Neural progenitor cell (in vitro differentiated cells): Measurements from ENCODE around the gene CRACDL. TPM values are rescaled to one million over a fixed set of nuclear protein-coding genes. Genes with fewer than 3 reads are reported as not detected.
"Not testable (repeated sequence)": the region's sequence is repeated elsewhere in the genome, so short reads cannot be mapped to it uniquely, and the experiment has no call there.

Experiments
- DNase-seq: peaks from one replicate; pipeline ENCODE4 v3.0.0-alpha.2; 2016; ENCODE audit warnings: low spot score
- H2AFZ ChIP-seq: fragments of 200-600 bp; sonication (generic); replicated peaks from 2 replicates; pipeline ENCODE4 v1.6.1; 2016; ENCODE audit warnings: antibody characterized with exemption
- H3F3A ChIP-seq: fragments of 200-600 bp; sonication (generic); 2 replicates; pipeline ENCODE4 v1.6.1; 2016; ENCODE audit warnings: antibody characterized with exemption, low read depth
- H3K27ac ChIP-seq: fragments of 200-600 bp; sonication (generic); 2 replicates; pipeline ENCODE4 v1.5.1; 2016; ENCODE audit warnings: mild to moderate bottlenecking
- H3K27me3 ChIP-seq: fragments of 200-600 bp; sonication (generic); 2 replicates; pipeline ENCODE4 v1.6.1; 2016; ENCODE audit warnings: mild to moderate bottlenecking, moderate library complexity
- H3K36me3 ChIP-seq: fragments of 200-600 bp; sonication (generic); 2 replicates; pipeline ENCODE4 v1.5.1; 2016
- H3K4me1 ChIP-seq: fragments of 200-600 bp; sonication (generic); 2 replicates; pipeline ENCODE4 v1.6.1; 2016; ENCODE audit warnings: mixed run types
- H3K4me2 ChIP-seq: fragments of 200-600 bp; sonication (generic); 2 replicates; pipeline ENCODE4 v1.6.1; 2016
- H3K4me3 ChIP-seq: fragments of 200-600 bp; sonication (generic); 2 replicates; pipeline ENCODE4 v1.5.1; 2016
- H3K79me2 ChIP-seq: fragments of 200-600 bp; sonication (generic); 2 replicates; pipeline ENCODE4 v1.6.1; 2016; ENCODE audit warnings: low read depth
- H3K9ac ChIP-seq: fragments of 200-600 bp; sonication (generic); 2 replicates; pipeline ENCODE4 v1.6.1; 2016
- H3K9me3 ChIP-seq: fragments of 200-600 bp; sonication (generic); 2 replicates; pipeline ENCODE4 v1.5.1; 2016; ENCODE audit warnings: low read depth
- H4K20me1 ChIP-seq: fragments of 200-600 bp; sonication (generic); 2 replicates; pipeline ENCODE4 v1.6.1; 2016; ENCODE audit warnings: low read depth
- H3K27ac Mint-ChIP-seq: 3 replicates; pipeline ENCODE4 v1.8.0; 2021; ENCODE audit warnings: mixed read lengths
- H3K27me3 Mint-ChIP-seq: 2 replicates; pipeline ENCODE4 v1.8.0; 2022; ENCODE audit warnings: low read depth, mild to moderate bottlenecking, inconsistent platforms, moderate library complexity, mixed read lengths; ENCODE audit not compliant: insufficient read depth
- H3K36me3 Mint-ChIP-seq: 3 replicates; pipeline ENCODE4 v1.8.0; 2021; ENCODE audit warnings: mixed read lengths
- H3K4me1 Mint-ChIP-seq: 3 replicates; pipeline ENCODE4 v1.8.0; 2021; ENCODE audit warnings: mixed read lengths
- H3K4me3 Mint-ChIP-seq: 3 replicates; pipeline ENCODE4 v1.8.0; 2021; ENCODE audit warnings: mild to moderate bottlenecking, moderate library complexity, mixed read lengths
- H3K9me3 Mint-ChIP-seq: 3 replicates; pipeline ENCODE4 v1.8.0; 2020; ENCODE audit warnings: mixed read lengths
- CTCF ChIP-seq: fragments of 200-600 bp; sonication (generic); IDR thresholded peaks from 2 replicates; pipeline ENCODE4 v1.5.1; 2017; ENCODE audit warnings: antibody characterized with exemption, mild to moderate bottlenecking
- EZH2 ChIP-seq: fragments of 200-600 bp; sonication (generic); IDR thresholded peaks from 2 replicates; pipeline ENCODE4 v1.6.1; 2017; ENCODE audit warnings: antibody characterized with exemption, mild to moderate bottlenecking, moderate library complexity
- EZH2phosphoT487 ChIP-seq: fragments of 200-600 bp; sonication (generic); IDR thresholded peaks from 2 replicates; pipeline ENCODE4 v1.6.1; 2017; ENCODE audit warnings: antibody characterized with exemption
- total RNA-seq: library from RNA; depleted of rRNA; stranded (reverse); fragments of >200 nt; gene quantifications from 2 replicates; pipeline ENCODE4 v1.2.3, GENCODE V29; 2015; ENCODE audit warnings: low replicate concordance

Gene CRACDL
- total RNA-seq, 1 donor from 2014 or later, result 0.07 TPM

- H3K4me1 ChIP-seq, result no peaks in the 10 kb centered on the region
- H3K4me2 ChIP-seq, result no peak overlapping the region
- H4K20me1 ChIP-seq, result no peaks in the 10 kb centered on the region
- no peak overlapping the region for H3K9ac ChIP-seq
- no peaks in the 10 kb centered on the region for H3F3A ChIP-seq
- H3K9me3 ChIP-seq, result no peaks in the 10 kb centered on the region
- DNase-seq, result no peak
- Mint-ChIP-seq H3K36me3 (no peaks in the 10 kb centered on the region), H3K4me1 (peaks cover 7% of the 10 kb centered on the region), H3K4me3 (no peak overlapping the region), H3K27ac (no peak overlapping the region), H3K27me3 (peaks cover 6% of the 10 kb centered on the region), H3K9me3 (peaks cover 4% of the 10 kb centered on the region)
- no peak overlapping the region for H2AFZ ChIP-seq
- H3K36me3 ChIP-seq, result no peaks in the 10 kb centered on the region
- H3K4me3 ChIP-seq, result no peak overlapping the region
- TF ChIP-seq EZH2phosphoT487 (no peak), EZH2 (no peak), CTCF (no peak)
- no peak overlapping the region for H3K27ac ChIP-seq
- no peaks in the 10 kb centered on the region for H3K79me2 ChIP-seq
- H3K27me3 ChIP-seq, result no peaks in the 10 kb centered on the region
Observed at GRCh38 chr2:98880266-98881152, 55.5 kb downstream of the CRACDL start.

GRCh38 chr2:98877658-98878057, 58.4 kb downstream of the CRACDL start:
- not testable (repeated sequence) for H3K79me2 ChIP-seq, H3K4me1 ChIP-seq, H3K36me3 ChIP-seq, H3K27me3 Mint-ChIP-seq, H3K4me3 Mint-ChIP-seq, H3K27me3 ChIP-seq, H4K20me1 ChIP-seq, H3K4me1 Mint-ChIP-seq, H3K4me2 ChIP-seq, H3K36me3 Mint-ChIP-seq, DNase-seq, H3K27ac Mint-ChIP-seq, H3K4me3 ChIP-seq, H2AFZ ChIP-seq, H3K9me3 ChIP-seq, H3F3A ChIP-seq, H3K27ac ChIP-seq, H3K9me3 Mint-ChIP-seq, H3K9ac ChIP-seq

- H4K20me1 ChIP-seq, result no peaks in the 10 kb centered on the region
- H3K4me1 Mint-ChIP-seq, result peaks cover 7% of the 10 kb centered on the region
- no peak overlapping the region for H2AFZ ChIP-seq
- H3F3A ChIP-seq, result no peaks in the 10 kb centered on the region
- H3K79me2 ChIP-seq, result no peaks in the 10 kb centered on the region
- H3K4me1 ChIP-seq, result no peaks in the 10 kb centered on the region
- no peak for DNase-seq
- TF ChIP-seq CTCF, result no peak
- no peak for TF ChIP-seq EZH2phosphoT487
- TF ChIP-seq EZH2, result no peak
- no peak overlapping the region for H3K27ac ChIP-seq
- H3K9ac ChIP-seq, result no peak overlapping the region
- H3K27me3 ChIP-seq, result no peaks in the 10 kb centered on the region
- H3K9me3 ChIP-seq, result no peaks in the 10 kb centered on the region
- H3K4me2 ChIP-seq, result no peak overlapping the region
- H3K9me3 Mint-ChIP-seq, result no peaks in the 10 kb centered on the region
- no peak overlapping the region for H3K4me3 Mint-ChIP-seq
- H3K4me3 ChIP-seq, result no peak overlapping the region
- no peak overlapping the region for H3K27ac Mint-ChIP-seq
- H3K36me3 ChIP-seq, result no peaks in the 10 kb centered on the region
- H3K36me3 Mint-ChIP-seq, result no peaks in the 10 kb centered on the region
- H3K27me3 Mint-ChIP-seq, result peaks cover 10% of the 10 kb centered on the region
Observed at GRCh38 chr2:98876741-98877140, 59.3 kb downstream of the CRACDL start.

GRCh38 chr2:98875746-98876145, 60.3 kb downstream of the CRACDL start:
- peaks cover 10% of the 10 kb centered on the region for H3K4me1 Mint-ChIP-seq
- H3K9ac ChIP-seq, result no peak overlapping the region
- TF ChIP-seq CTCF (no peak), EZH2phosphoT487 (no peak), EZH2 (no peak)

More at GRCh38 chr2:98875746-98876145, 60.3 kb downstream of the CRACDL start:
- Histone ChIP-seq H3K4me2 (no peak overlapping the region), H3K4me1 (no peaks in the 10 kb centered on the region), H3F3A (no peaks in the 10 kb centered on the region), H3K4me3 (no peak overlapping the region), H3K36me3 (no peaks in the 10 kb centered on the region), H2AFZ (no peak overlapping the region), H3K9me3 (no peaks in the 10 kb centered on the region), H3K27ac (no peak overlapping the region), H3K27me3 (no peaks in the 10 kb centered on the region), H4K20me1 (no peaks in the 10 kb centered on the region), H3K79me2 (no peaks in the 10 kb centered on the region)
- Mint-ChIP-seq H3K27me3 (peaks cover 10% of the 10 kb centered on the region), H3K4me3 (no peak overlapping the region), H3K9me3 (no peaks in the 10 kb centered on the region), H3K36me3 (no peaks in the 10 kb centered on the region), H3K27ac (no peak overlapping the region)
- no peak for DNase-seq
